Thyroid gland (tissue), 4 donors: ENCODE data around the gene CCDC172. TPM values are rescaled to one million over a fixed set of nuclear protein-coding genes. Genes with fewer than 3 reads are reported as not detected.

Experiments used
- DNase-seq, 2 donors: peaks; one replicate each; pipeline ENCODE4 v3.0.0-alpha.2; 2019
- H3K27ac ChIP-seq, 3 donors: fragments of 200-600 bp; sonication (generic); 1 replicate in 2 of 3; 2 replicates in 1 of 3; pipeline ENCODE4 v1.5.1; 2016 to 2019; ENCODE audit warnings: mild to moderate bottlenecking in 1 of 3, moderate library complexity in 1 of 3
- H3K27me3 ChIP-seq: fragments of 200-600 bp; sonication (generic); one replicate; pipeline ENCODE4 v1.5.1; 2019
- H3K36me3 ChIP-seq, 2 donors: fragments of 200-600 bp; sonication (generic); one replicate each; pipeline ENCODE4 v1.5.1; 2016 to 2019
- H3K4me1 ChIP-seq, 2 donors: fragments of 200-600 bp; sonication (generic); one replicate each; pipeline ENCODE4 v1.5.1; 2017 to 2019
- H3K4me3 ChIP-seq, 3 donors: fragments of 200-600 bp; sonication (generic); replicated peaks in 1 of 3; 1 replicate in 2 of 3; 2 replicates in 1 of 3; pipeline ENCODE4 v1.5.1; 2016; ENCODE audit warnings: mild to moderate bottlenecking in 1 of 3
- H3K9me3 ChIP-seq: fragments of 200-600 bp; sonication (generic); one replicate; pipeline ENCODE4 v1.5.1; 2017
- POLR2A ChIP-seq, 2 donors: fragments of 450-650 bp; IDR thresholded peaks; one replicate each; pipeline ENCODE4 v1.6.1; 2017; ENCODE audit warnings: antibody characterized with exemption in 2 of 2, mild to moderate bottlenecking in 2 of 2, moderate library complexity in 1 of 2
- WGBS, 2 donors: methylation state at CpG; one replicate each; pipeline ENCODE4 v1.1.5; 2017; 5-methylcytosine and 5-hydroxymethylcytosine counted together
- intact Hi-C: fragments of 100-400 bp; cut with DNase I; formaldehyde crosslinking; loops from one replicate; pipeline ENCODE4 v1.15.1; 2023
- total RNA-seq, 4 donors: library from RNA; depleted of rRNA; stranded (reverse); fragments of >200 nt; gene quantifications; one replicate each; pipeline ENCODE4 v1.2.3, GENCODE V29; 2016
- TF ChIP-seq, protein P1 (sequence below), 6 experiments: fragments of 200-600 bp in 3 of 6; fragments of 450-650 bp in 3 of 6; sonication (generic) in 3 of 6; IDR thresholded peaks; one replicate each; pipeline ENCODE4 v1.5.1; 2016 to 2019; ENCODE audit warnings: antibody characterized with exemption in 6 of 6, mild to moderate bottlenecking in 2 of 6, inconsistent platforms in 1 of 6, moderate library complexity in 1 of 6

The CCDC172 gene, protein sequence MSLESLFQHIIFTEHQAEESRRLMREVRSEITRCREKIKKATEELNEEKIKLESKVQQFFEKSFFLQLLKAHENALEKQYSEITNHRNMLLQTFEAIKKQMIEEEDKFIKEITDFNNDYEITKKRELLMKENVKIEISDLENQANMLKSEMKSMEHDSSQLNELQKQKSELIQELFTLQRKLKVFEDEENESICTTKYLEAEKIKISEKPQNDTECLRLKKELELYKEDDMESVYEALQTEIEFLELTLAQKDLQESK
- total RNA-seq: not detected

DNA sequence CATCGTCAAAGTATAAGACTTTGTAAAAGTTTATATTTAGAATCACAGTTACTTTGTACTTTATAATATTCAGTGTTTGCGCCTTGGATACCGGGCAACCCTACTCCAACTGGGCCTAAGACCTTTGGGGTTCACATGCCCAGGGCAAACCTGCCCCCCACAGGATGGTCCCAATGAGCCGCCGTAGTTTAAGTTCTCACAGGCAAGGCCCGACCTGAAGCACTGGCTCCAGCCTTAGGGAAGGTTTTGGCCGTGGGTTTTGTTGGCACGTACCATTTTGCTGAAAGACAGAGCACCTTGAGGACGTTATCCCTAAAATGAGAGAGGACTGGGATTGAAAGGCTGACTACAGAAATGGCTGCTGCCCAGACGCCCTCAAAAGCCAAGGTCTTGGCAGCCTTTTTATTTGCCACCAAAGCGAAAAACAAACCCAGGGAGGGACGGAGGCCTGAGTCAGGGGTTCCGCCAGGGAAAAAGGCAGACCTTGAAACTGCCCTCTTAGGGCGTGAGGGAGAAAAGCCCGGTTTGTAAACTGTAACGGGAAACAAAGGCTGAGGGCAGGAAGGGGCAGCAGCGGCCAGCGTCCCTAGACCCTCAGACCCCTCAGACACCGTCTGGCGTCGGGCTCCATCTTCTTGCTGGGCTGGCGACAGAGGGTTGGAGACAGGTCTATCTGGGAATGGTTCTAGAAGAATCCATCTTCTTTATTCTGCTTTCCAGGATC lies at the start of gene CCDC172:
CCDC172 (plus strand) TSS at position 222 of the 724 bp plus-strand sequence. CDS start 564 bp downstream, outside the sequence.
- TF ChIP-seq, protein P1, sequence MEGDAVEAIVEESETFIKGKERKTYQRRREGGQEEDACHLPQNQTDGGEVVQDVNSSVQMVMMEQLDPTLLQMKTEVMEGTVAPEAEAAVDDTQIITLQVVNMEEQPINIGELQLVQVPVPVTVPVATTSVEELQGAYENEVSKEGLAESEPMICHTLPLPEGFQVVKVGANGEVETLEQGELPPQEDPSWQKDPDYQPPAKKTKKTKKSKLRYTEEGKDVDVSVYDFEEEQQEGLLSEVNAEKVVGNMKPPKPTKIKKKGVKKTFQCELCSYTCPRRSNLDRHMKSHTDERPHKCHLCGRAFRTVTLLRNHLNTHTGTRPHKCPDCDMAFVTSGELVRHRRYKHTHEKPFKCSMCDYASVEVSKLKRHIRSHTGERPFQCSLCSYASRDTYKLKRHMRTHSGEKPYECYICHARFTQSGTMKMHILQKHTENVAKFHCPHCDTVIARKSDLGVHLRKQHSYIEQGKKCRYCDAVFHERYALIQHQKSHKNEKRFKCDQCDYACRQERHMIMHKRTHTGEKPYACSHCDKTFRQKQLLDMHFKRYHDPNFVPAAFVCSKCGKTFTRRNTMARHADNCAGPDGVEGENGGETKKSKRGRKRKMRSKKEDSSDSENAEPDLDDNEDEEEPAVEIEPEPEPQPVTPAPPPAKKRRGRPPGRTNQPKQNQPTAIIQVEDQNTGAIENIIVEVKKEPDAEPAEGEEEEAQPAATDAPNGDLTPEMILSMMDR (IDR thresholded peaks at IDR 0.05): no peak
- no peak for TF ChIP-seq POLR2A (IDR thresholded peaks at IDR 0.05)
- Histone ChIP-seq H3K27ac (no peak within 1 kb of the TSS), H3K27me3 (no peaks in the 10 kb centered on the region), H3K4me1 (no peaks in the 10 kb centered on the region), H3K4me3 (no peak within 1 kb of the TSS), H3K9me3 (no peaks in the 10 kb centered on the region), H3K36me3 (no peaks in the 10 kb centered on the region)
- no peak for DNase-seq
- 73 to 76% methylated on average over 22 of the region's 22 CpGs for WGBS, 2 donors
- intact Hi-C loops: no loop called here

DNA sequence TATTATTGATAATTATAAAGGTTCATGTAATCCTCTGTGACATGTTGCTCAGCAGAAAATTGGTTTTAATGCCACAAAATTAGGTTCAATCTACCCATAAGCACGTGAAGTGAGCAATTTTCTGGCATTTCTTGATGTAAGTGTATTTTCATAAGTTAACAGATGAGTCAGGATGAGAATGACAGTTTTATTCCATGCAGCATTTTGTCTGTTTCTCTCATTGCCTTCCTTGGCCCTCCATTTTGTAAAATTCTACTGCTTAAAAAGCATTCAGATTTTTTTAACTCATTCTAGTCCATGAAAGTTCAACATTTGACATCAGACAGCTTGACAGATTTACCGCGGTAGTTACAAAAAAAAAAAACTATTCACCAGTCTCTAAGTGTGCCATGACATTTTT lies 47.3 kb upstream of the CCDC172 start:
- intact Hi-C loops: no loop called here
- no peak for DNase-seq
- H3K27ac ChIP-seq: no peak overlapping the region
- H3K27me3 ChIP-seq: peaks cover 10% of the 10 kb centered on the region
- TF ChIP-seq, protein P1 (IDR thresholded peaks at IDR 0.05): no peak
- no peak for TF ChIP-seq POLR2A (IDR thresholded peaks at IDR 0.05)
- H3K4me1 ChIP-seq: peaks cover 19 to 25% of the 10 kb centered on the region in 2 donors
- no peak overlapping the region for H3K4me3 ChIP-seq
- 95 to 96% methylated on average over 3 of the region's 3 CpGs for WGBS, 2 donors
- H3K9me3 ChIP-seq: no peaks in the 10 kb centered on the region
- H3K36me3 ChIP-seq: no peaks in the 10 kb centered on the region

DNA sequence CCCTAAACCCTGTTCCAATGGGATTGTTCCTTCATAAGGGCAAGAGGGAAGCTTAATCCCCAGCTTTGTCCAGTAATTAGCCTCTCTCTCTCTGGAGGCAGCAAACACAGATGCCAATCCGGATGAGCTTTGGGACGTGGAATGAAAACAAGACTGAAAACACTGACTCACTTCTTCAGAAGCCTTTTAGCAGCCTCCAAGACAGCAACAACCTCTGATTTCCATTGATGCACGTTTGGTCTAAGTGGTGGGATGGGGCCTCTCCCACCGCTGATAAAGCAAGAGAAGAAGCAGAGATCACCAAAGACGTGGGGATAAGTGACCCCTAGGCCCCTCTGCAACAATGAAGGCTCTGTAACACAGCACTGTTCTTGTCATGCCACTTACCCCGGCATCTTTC lies 45.4 kb upstream of the CCDC172 start:
- H3K9me3 ChIP-seq: no peaks in the 10 kb centered on the region
- WGBS, 2 donors: 60 to 62% methylated on average over 6 of the region's 6 CpGs
- H3K4me3 ChIP-seq: no peak overlapping the region
- no peak for DNase-seq
- H3K27ac ChIP-seq: no peak overlapping the region
- peaks cover 10% of the 10 kb centered on the region for H3K27me3 ChIP-seq
- H3K36me3 ChIP-seq: no peaks in the 10 kb centered on the region
- peaks cover 5 to 7% of the 10 kb centered on the region in 2 donors for H3K4me1 ChIP-seq
- no peak for TF ChIP-seq POLR2A (IDR thresholded peaks at IDR 0.05)
- TF ChIP-seq, protein P1 (IDR thresholded peaks at IDR 0.05): no peak
- intact Hi-C loops: no loop called here

DNA sequence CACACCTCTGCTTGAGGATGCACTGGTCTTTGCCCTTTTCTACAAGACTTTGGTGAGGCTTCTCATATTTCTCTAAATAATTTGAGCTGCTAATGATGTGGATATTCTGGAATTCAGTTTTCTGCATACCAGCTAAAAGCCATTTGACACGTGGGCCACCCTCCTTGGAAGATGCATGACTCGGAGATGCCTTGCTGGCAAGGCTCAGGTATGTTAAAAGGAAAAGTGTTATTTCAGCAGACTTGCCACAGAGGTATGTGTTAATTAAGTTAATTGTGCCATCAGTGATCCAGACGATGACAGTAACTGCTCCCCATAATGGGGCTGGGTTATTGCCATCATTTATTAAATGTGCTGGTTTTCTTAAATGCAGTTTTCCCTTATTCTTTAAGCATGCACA lies 42.5 kb upstream of the CCDC172 start:
- no peaks in the 10 kb centered on the region for H3K4me1 ChIP-seq
- TF ChIP-seq, protein P1 (IDR thresholded peaks at IDR 0.05): no peak
- TF ChIP-seq POLR2A (IDR thresholded peaks at IDR 0.05): no peak
- intact Hi-C loops: loop anchor here (10.0 kb wide), 1 partner anchor 577 kb away; no protein-coding TSS in a partner anchor
- WGBS, 2 donors: 75 to 81% methylated on average over 3 of the region's 3 CpGs
- no peaks in the 10 kb centered on the region for H3K36me3 ChIP-seq
- no peak for DNase-seq
- H3K4me3 ChIP-seq: no peak overlapping the region
- H3K27ac ChIP-seq: no peak overlapping the region
- H3K9me3 ChIP-seq: no peaks in the 10 kb centered on the region
- no peaks in the 10 kb centered on the region for H3K27me3 ChIP-seq
